H1 (cell line): ENCODE data around the gene LRRC74A. TPM values are rescaled to one million over a fixed set of nuclear protein-coding genes. Genes with fewer than 3 reads are reported as not detected.

Experiments
- EGR1 ChIP-seq: IDR thresholded peaks from 2 replicates; pipeline ENCODE4 v1.6.1; 2011; ENCODE audit warnings: low read depth, low read length, borderline replicate concordance
- RNF2 ChIP-seq: fragments of 200-900, 300-1000 bp; sonication (generic); IDR thresholded peaks from 2 replicates; pipeline ENCODE4 v1.7.1; 2016; ENCODE audit warnings: borderline replicate concordance, low read depth, mild to moderate bottlenecking, antibody characterized with exemption, low read length; ENCODE audit not compliant: poor library complexity, severe bottlenecking; ENCODE audit errors: missing control alignments
- SUZ12 ChIP-seq: fragments of 200-600 bp; sonication (generic); IDR thresholded peaks from 2 replicates; pipeline ENCODE4 v1.6.1; 2012; ENCODE audit warnings: mild to moderate bottlenecking, inconsistent platforms, low read length, moderate library complexity, mixed read lengths
- polyA plus RNA-seq, 7 experiments: library from polyadenylated mRNA; depleted of rRNA in 3 of 7; stranded (reverse) in 5 of 7; unstranded in 2 of 7; fragments of >200 nt in 5 of 7; fragments of 200-250 nt in 2 of 7; gene quantifications; 1 replicate in 5 of 7; 2 replicates in 1 of 7; 4 replicates in 1 of 7; pipeline versions ENCODE4 v1.2.1 to v1.2.3, GENCODE V29; 2011 to 2013; ENCODE audit warnings: missing spikeins in 2 of 7, mixed read lengths in 2 of 7
- total RNA-seq: library from RNA; stranded (reverse); fragmentation: NEBNext Ultra II Directional; extraction: Animal tissue kit (Norgen Biotek cat#: 25700); gene quantifications from 2 replicates; pipeline ENCODE4 v1.2.1, GENCODE V29; 2021
- TF ChIP-seq, protein P1 (sequence below): fragments of 300-600 bp; sonication (generic); IDR thresholded peaks from 2 replicates; pipeline ENCODE4 v1.7.1; 2012; ENCODE audit warnings: low read length, moderate library complexity, mild to moderate bottlenecking, inconsistent platforms; ENCODE audit not compliant: insufficient replicate concordance

Gene LRRC74A
- total and polyA plus RNA-seq, 2 of the 8 experiments (the other 6 are each of a cell fraction or from before 2014, with no cell fraction given): not detected

DNA sequence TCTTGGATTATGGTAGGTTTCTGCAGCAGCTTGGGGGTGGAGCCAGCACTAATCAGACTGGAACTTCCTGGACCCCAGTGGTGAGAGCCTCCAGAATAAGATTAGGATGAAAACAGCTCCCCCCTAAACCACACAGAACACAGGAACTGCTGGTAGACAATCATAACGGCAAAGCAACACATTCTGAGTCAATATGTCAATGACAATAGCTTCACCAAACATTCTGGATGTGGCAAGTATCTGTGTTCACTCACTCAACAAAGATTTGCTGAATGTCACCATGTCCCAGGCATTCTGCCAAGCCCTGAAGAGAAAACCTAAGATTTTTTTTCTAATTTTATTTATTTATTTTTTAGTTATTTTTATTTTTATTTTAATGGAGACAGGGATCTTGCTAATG lies 65.2 kb downstream of the LRRC74A start (continued):
- TF ChIP-seq, protein P1, sequence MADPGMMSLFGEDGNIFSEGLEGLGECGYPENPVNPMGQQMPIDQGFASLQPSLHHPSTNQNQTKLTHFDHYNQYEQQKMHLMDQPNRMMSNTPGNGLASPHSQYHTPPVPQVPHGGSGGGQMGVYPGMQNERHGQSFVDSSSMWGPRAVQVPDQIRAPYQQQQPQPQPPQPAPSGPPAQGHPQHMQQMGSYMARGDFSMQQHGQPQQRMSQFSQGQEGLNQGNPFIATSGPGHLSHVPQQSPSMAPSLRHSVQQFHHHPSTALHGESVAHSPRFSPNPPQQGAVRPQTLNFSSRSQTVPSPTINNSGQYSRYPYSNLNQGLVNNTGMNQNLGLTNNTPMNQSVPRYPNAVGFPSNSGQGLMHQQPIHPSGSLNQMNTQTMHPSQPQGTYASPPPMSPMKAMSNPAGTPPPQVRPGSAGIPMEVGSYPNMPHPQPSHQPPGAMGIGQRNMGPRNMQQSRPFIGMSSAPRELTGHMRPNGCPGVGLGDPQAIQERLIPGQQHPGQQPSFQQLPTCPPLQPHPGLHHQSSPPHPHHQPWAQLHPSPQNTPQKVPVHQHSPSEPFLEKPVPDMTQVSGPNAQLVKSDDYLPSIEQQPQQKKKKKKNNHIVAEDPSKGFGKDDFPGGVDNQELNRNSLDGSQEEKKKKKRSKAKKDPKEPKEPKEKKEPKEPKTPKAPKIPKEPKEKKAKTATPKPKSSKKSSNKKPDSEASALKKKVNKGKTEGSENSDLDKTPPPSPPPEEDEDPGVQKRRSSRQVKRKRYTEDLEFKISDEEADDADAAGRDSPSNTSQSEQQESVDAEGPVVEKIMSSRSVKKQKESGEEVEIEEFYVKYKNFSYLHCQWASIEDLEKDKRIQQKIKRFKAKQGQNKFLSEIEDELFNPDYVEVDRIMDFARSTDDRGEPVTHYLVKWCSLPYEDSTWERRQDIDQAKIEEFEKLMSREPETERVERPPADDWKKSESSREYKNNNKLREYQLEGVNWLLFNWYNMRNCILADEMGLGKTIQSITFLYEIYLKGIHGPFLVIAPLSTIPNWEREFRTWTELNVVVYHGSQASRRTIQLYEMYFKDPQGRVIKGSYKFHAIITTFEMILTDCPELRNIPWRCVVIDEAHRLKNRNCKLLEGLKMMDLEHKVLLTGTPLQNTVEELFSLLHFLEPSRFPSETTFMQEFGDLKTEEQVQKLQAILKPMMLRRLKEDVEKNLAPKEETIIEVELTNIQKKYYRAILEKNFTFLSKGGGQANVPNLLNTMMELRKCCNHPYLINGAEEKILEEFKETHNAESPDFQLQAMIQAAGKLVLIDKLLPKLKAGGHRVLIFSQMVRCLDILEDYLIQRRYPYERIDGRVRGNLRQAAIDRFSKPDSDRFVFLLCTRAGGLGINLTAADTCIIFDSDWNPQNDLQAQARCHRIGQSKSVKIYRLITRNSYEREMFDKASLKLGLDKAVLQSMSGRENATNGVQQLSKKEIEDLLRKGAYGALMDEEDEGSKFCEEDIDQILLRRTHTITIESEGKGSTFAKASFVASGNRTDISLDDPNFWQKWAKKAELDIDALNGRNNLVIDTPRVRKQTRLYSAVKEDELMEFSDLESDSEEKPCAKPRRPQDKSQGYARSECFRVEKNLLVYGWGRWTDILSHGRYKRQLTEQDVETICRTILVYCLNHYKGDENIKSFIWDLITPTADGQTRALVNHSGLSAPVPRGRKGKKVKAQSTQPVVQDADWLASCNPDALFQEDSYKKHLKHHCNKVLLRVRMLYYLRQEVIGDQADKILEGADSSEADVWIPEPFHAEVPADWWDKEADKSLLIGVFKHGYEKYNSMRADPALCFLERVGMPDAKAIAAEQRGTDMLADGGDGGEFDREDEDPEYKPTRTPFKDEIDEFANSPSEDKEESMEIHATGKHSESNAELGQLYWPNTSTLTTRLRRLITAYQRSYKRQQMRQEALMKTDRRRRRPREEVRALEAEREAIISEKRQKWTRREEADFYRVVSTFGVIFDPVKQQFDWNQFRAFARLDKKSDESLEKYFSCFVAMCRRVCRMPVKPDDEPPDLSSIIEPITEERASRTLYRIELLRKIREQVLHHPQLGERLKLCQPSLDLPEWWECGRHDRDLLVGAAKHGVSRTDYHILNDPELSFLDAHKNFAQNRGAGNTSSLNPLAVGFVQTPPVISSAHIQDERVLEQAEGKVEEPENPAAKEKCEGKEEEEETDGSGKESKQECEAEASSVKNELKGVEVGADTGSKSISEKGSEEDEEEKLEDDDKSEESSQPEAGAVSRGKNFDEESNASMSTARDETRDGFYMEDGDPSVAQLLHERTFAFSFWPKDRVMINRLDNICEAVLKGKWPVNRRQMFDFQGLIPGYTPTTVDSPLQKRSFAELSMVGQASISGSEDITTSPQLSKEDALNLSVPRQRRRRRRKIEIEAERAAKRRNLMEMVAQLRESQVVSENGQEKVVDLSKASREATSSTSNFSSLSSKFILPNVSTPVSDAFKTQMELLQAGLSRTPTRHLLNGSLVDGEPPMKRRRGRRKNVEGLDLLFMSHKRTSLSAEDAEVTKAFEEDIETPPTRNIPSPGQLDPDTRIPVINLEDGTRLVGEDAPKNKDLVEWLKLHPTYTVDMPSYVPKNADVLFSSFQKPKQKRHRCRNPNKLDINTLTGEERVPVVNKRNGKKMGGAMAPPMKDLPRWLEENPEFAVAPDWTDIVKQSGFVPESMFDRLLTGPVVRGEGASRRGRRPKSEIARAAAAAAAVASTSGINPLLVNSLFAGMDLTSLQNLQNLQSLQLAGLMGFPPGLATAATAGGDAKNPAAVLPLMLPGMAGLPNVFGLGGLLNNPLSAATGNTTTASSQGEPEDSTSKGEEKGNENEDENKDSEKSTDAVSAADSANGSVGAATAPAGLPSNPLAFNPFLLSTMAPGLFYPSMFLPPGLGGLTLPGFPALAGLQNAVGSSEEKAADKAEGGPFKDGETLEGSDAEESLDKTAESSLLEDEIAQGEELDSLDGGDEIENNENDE: no peak
- TF ChIP-seq RNF2: no peak
- no peak for TF ChIP-seq EGR1
- no peak for TF ChIP-seq SUZ12
